Glutamatergic neuron (in vitro differentiated cells): Measurements from ENCODE around the gene SLC9A8. TPM values are rescaled to one million over a fixed set of nuclear protein-coding genes. Genes with fewer than 3 reads are reported as not detected.
A peak's percentile ranks its signal among the peaks of the same experiment; 100 is the strongest.

Experiments
- DNase-seq: peaks from one replicate; pipeline ENCODE4 v3.0.0; 2022
- H3K27ac Mint-ChIP-seq: one replicate; pipeline ENCODE4 v1.8.0; 2020; ENCODE audit warnings: mild to moderate bottlenecking, mixed read lengths, inconsistent platforms; ENCODE audit not compliant: unreplicated experiment
- H3K27me3 Mint-ChIP-seq: one replicate; pipeline ENCODE4 v1.8.0; 2020; ENCODE audit warnings: mild to moderate bottlenecking, moderate library complexity, mixed read lengths, inconsistent platforms; ENCODE audit not compliant: unreplicated experiment
- H3K36me3 Mint-ChIP-seq: one replicate; pipeline ENCODE4 v1.8.0; 2020; ENCODE audit warnings: mild to moderate bottlenecking, mixed read lengths, inconsistent platforms; ENCODE audit not compliant: unreplicated experiment
- H3K4me1 Mint-ChIP-seq: one replicate; pipeline ENCODE4 v1.8.0; 2020; ENCODE audit warnings: mild to moderate bottlenecking, low read depth, mixed read lengths, inconsistent platforms; ENCODE audit not compliant: unreplicated experiment
- H3K4me3 Mint-ChIP-seq: one replicate; pipeline ENCODE4 v1.8.0; 2020; ENCODE audit warnings: mild to moderate bottlenecking, mixed read lengths, inconsistent platforms; ENCODE audit not compliant: unreplicated experiment
- H3K9me3 Mint-ChIP-seq: one replicate; pipeline ENCODE4 v1.8.0; 2020; ENCODE audit warnings: mild to moderate bottlenecking, moderate library complexity, mixed read lengths, inconsistent platforms; ENCODE audit not compliant: unreplicated experiment
- total RNA-seq: library from RNA; stranded (reverse); fragmentation: NEBNext Ultra II Directional; extraction: Animal tissue kit (Norgen Biotek cat#: 25700); gene quantifications from one replicate; pipeline ENCODE4 v1.2.1, GENCODE V29; 2021; ENCODE audit not compliant: unreplicated experiment
- TF ChIP-seq, protein P1 (sequence below): fragments of 200-600 bp; sonication (generic); IDR thresholded peaks from one replicate; pipeline ENCODE4 v1.5.0; 2021; ENCODE audit not compliant: partially characterized antibody, unreplicated experiment

Gene SLC9A8
- total RNA-seq, 1 donor from 2014 or later = 10.6 TPM

DNA sequence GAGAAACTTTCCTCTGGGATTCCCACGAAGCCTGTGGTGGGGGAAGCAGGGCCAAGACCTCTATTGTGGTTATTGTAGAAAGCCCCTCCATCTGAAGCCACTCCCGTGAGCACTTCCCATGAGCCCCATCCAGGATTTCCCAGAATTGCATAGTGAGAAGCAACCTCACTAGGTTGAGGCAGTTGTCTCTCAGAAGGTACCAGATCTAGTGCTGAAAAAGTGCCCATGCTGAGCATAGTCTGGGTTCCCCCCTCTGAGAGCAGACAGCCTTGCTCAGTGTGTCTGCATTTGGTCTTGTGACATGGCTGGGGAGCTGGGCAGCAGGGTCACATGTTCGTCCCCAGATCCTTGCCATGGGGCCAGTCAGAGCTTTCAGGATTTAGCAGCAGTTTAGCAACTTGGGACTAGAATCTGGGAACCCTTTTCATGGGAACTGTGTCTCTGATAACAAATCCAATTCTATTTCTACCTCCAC, 38.6 kb downstream of the SLC9A8 start:
- DNase-seq = no peak
- Mint-ChIP-seq H3K27ac (no peak overlapping the region), H3K4me3 (no peak overlapping the region), H3K36me3 (no peaks in the 10 kb centered on the region), H3K9me3 (peaks cover 1% of the 10 kb centered on the region), H3K4me1 (peaks cover 13% of the 10 kb centered on the region), H3K27me3 (peaks cover 1% of the 10 kb centered on the region)
- TF ChIP-seq, protein P1, sequence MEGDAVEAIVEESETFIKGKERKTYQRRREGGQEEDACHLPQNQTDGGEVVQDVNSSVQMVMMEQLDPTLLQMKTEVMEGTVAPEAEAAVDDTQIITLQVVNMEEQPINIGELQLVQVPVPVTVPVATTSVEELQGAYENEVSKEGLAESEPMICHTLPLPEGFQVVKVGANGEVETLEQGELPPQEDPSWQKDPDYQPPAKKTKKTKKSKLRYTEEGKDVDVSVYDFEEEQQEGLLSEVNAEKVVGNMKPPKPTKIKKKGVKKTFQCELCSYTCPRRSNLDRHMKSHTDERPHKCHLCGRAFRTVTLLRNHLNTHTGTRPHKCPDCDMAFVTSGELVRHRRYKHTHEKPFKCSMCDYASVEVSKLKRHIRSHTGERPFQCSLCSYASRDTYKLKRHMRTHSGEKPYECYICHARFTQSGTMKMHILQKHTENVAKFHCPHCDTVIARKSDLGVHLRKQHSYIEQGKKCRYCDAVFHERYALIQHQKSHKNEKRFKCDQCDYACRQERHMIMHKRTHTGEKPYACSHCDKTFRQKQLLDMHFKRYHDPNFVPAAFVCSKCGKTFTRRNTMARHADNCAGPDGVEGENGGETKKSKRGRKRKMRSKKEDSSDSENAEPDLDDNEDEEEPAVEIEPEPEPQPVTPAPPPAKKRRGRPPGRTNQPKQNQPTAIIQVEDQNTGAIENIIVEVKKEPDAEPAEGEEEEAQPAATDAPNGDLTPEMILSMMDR = no peak

DNA sequence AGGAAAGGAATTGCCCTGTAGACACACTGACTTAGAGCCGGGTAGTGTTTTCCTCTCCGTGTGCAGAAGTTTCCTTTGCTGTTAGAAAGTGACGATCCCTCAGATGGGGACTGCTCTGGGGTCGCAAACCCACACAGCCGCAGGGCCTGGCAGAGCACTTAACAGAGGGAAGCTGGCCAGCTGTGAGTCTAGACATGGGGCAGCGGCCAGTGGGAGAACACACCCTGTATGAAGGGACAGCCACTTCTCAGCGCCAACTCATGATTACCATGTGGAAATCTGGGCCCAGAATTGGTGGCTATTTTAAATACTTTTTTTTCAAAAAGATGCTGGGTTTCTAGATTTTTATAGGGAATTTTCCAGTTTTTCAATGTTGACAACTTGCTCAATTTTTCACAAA, 39.4 kb downstream of the SLC9A8 start:
- TF ChIP-seq, protein P1 = no peak
- no peak for DNase-seq

DNA sequence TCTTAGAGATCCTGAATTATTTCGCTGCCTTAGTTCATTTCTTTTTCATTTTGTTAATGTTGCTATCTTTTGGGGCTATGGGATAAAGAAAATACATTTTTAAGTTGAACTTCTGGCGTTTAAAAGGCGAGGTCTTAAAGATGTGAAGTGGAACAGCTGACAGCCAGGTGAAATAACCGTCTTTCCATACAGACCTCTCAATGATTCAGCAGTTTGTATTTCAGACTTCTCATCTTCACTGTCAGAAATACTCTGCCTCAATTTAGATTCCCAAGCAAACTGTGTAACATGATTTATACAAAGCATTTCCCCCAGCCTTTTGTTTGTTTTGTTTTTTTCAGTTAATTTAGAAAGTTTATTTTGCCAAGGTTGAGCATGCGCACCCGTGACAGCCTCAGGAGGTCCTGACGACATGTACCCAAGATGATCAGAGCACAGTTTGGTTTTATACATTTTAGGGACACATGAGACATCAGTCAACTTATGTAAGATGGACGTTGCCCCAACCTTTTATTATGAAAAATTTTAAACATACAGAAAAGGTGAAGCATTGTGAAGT, 40.0 kb downstream of the SLC9A8 start:
- H3K9me3 Mint-ChIP-seq = peaks cover 1% of the 10 kb centered on the region
- H3K36me3 Mint-ChIP-seq = no peaks in the 10 kb centered on the region
- peaks cover 1% of the 10 kb centered on the region for H3K27me3 Mint-ChIP-seq
- H3K4me1 Mint-ChIP-seq = peaks cover 13% of the 10 kb centered on the region
- DNase-seq = no peak
- TF ChIP-seq, protein P1 = no peak
- no peak overlapping the region for H3K27ac Mint-ChIP-seq
- no peak overlapping the region for H3K4me3 Mint-ChIP-seq

More for the DNA sequence above, 39.4 kb downstream of the SLC9A8 start:
- peaks cover 1% of the 10 kb centered on the region for H3K27me3 Mint-ChIP-seq
- no peak overlapping the region for H3K27ac Mint-ChIP-seq
- H3K9me3 Mint-ChIP-seq = peaks cover 1% of the 10 kb centered on the region
- H3K4me3 Mint-ChIP-seq = no peak overlapping the region
- H3K4me1 Mint-ChIP-seq = peaks cover 13% of the 10 kb centered on the region
- H3K36me3 Mint-ChIP-seq = no peaks in the 10 kb centered on the region

DNA sequence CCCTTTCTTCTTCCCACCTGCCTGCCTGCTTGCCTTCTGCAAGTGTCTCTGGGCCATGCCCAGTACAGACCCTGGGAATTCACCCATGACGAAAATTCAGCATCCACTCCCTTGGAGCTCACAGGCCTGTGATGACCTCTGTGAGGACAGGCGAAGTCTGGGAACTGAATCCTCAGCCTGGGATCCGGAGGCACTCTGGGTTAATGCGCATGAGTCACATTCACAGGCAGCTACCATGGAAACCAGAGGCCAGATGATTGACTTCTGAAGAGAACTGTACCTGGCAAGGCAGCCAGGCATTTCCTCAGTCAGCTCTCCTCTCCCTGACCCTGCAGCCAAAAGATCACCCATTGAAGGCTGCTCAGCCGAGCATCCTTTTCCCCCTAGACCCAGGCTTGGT, 41.0 kb downstream of the SLC9A8 start:
- H3K4me1 Mint-ChIP-seq = peaks cover 13% of the 10 kb centered on the region
- H3K9me3 Mint-ChIP-seq = peaks cover 1% of the 10 kb centered on the region
- peak overlapping the region; percentile 39 for H3K27ac Mint-ChIP-seq
- TF ChIP-seq, protein P1 = no peak
- H3K27me3 Mint-ChIP-seq = peaks cover 1% of the 10 kb centered on the region
- DNase-seq = peak; percentile 27
- H3K4me3 Mint-ChIP-seq = no peak overlapping the region
- no peaks in the 10 kb centered on the region for H3K36me3 Mint-ChIP-seq

DNA sequence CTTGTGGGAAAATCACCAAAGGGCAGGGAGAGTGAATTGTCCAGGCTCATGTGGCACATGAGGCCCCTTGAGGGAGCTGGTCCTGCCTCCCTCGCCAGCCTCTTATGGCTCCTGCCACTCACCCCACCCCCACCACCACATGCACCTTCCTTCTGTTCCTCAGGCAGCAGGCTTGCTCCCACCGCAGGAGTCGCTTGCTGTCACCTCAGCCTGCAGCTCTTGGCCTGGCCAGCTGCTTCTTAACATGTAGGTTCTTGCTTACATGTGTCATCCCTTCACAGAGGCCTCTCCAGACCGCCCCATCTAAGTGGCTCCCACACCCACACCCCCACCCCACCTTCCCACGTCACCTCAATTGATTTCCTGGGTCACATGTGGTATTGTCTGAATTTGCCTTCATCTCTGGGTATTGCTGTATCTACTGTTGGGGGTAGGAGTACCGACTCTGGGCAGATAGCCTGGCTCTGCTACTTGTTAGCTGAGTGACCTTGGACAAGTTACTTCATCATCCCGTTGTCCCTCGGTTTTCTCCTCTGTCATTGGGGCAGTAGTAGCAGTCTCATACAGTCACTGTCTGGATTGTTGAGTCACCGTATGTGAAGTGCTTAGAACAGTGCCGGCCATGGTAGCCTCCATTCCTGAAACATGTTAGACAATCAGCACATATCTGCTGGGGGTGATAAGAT, 41.7 kb downstream of the SLC9A8 start:
- Mint-ChIP-seq H3K36me3 (no peaks in the 10 kb centered on the region), H3K27ac (peak overlapping the region; percentile 39), H3K4me1 (peaks cover 13% of the 10 kb centered on the region), H3K27me3 (peaks cover 1% of the 10 kb centered on the region), H3K4me3 (no peak overlapping the region), H3K9me3 (peaks cover 1% of the 10 kb centered on the region)
- TF ChIP-seq, protein P1 = no peak
- DNase-seq = peak; percentile 49
